VCaP (cell line): Measurements from ENCODE around the gene ZNF680.
A peak's percentile ranks its signal among the peaks of the same experiment; 100 is the strongest.

Experiments
- H3K27ac ChIP-seq: fragments of 450-650 bp; 2 replicates; pipeline ENCODE4 v1.5.1; 2017
- TF ChIP-seq, protein P1 (sequence below): fragments of 450-650 bp; conservative IDR thresholded peaks from 2 replicates; pipeline ENCODE4 v1.5.1; 2017; ENCODE audit warnings: mild to moderate bottlenecking, moderate library complexity

The ZNF680 gene

GRCh38 chr7:64515330-64515729, 47.5 kb downstream of the ZNF680 start:
- H3K27ac ChIP-seq = peak overlapping the region; percentile 73

GRCh38 chr7:64509583-64509982, 53.3 kb downstream of the ZNF680 start:
- H3K27ac ChIP-seq = no peak overlapping the region
- TF ChIP-seq, protein P1, sequence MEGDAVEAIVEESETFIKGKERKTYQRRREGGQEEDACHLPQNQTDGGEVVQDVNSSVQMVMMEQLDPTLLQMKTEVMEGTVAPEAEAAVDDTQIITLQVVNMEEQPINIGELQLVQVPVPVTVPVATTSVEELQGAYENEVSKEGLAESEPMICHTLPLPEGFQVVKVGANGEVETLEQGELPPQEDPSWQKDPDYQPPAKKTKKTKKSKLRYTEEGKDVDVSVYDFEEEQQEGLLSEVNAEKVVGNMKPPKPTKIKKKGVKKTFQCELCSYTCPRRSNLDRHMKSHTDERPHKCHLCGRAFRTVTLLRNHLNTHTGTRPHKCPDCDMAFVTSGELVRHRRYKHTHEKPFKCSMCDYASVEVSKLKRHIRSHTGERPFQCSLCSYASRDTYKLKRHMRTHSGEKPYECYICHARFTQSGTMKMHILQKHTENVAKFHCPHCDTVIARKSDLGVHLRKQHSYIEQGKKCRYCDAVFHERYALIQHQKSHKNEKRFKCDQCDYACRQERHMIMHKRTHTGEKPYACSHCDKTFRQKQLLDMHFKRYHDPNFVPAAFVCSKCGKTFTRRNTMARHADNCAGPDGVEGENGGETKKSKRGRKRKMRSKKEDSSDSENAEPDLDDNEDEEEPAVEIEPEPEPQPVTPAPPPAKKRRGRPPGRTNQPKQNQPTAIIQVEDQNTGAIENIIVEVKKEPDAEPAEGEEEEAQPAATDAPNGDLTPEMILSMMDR = no peak

More at GRCh38 chr7:64515330-64515729, 47.5 kb downstream of the ZNF680 start:
- TF ChIP-seq, protein P1 = no peak

GRCh38 chr7:64504581-64505120, 58.2 kb downstream of the ZNF680 start:
- TF ChIP-seq, protein P1 = no peak
- no peak overlapping the region for H3K27ac ChIP-seq

GRCh38 chr7:64498270-64498669, 64.6 kb downstream of the ZNF680 start:
- TF ChIP-seq, protein P1 = no peak

GRCh38 chr7:64494912-64495461, 67.9 kb downstream of the ZNF680 start:
- peak overlapping the region; percentile 14 for H3K27ac ChIP-seq
- TF ChIP-seq, protein P1 = no peak

More at GRCh38 chr7:64498270-64498669, 64.6 kb downstream of the ZNF680 start:
- H3K27ac ChIP-seq = peak overlapping the region; percentile 83

DNA sequence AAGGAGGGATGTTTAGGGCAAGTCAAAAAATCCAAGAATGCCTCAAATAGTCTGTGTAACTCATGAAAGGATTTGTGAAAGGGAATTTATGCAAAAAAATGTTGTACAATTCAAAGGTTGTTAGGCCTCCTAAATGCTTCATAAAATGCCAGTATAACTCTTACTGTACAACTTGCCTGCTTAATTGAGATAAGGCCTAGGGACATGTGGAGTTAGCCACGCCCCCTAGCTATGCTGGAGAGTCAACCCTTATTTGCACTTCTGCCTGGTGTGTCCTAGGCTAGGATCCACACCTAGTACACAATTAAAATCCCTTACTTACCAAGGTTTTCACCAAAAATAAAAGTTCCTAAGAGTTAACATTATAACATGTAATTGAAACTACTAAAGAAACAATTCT, 77.2 kb downstream of the ZNF680 start:
- H3K27ac ChIP-seq = no peak overlapping the region
- TF ChIP-seq, protein P1 = no peak
